Esophagus squamous epithelium (tissue), 4 donors: ENCODE measurements around the gene PI4KA.

Experiments used
- POLR2A ChIP-seq, 4 donors: fragments of 450-650 bp; IDR thresholded peaks; one replicate each; pipeline ENCODE4 v1.6.1; 2017; ENCODE audit warnings: antibody characterized with exemption in 4 of 4, mild to moderate bottlenecking in 4 of 4, moderate library complexity in 3 of 4
- TF ChIP-seq, protein P1 (sequence below), 6 experiments: fragments of 450-650 bp in 4 of 6; fragments of 200-600 bp in 2 of 6; sonication (generic) in 2 of 6; IDR thresholded peaks; one replicate each; pipeline ENCODE4 v1.5.1; 2016 to 2019; ENCODE audit warnings: antibody characterized with exemption in 6 of 6, mild to moderate bottlenecking in 4 of 6, moderate library complexity in 4 of 6

DNA sequence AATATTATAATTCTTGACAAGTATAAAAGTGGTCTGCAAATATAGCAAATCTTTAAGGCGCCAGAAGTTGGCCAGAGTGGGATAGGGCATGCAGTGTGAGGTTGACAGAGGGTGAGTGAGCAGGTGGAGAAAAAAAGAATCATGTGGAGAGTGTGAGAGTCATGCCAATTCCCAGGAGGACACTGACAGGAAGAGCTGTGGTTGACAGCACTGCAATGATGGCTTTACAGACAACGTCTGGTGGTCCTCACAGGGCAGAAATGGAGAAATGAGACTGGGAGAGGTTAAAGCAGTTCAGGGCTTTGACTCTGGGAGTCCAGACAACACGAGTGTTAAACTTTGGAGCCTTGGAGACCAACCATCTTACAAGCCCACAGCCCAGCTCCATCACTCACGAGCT is 49.8 kb downstream of the PI4KA start:
- TF ChIP-seq, protein P1, sequence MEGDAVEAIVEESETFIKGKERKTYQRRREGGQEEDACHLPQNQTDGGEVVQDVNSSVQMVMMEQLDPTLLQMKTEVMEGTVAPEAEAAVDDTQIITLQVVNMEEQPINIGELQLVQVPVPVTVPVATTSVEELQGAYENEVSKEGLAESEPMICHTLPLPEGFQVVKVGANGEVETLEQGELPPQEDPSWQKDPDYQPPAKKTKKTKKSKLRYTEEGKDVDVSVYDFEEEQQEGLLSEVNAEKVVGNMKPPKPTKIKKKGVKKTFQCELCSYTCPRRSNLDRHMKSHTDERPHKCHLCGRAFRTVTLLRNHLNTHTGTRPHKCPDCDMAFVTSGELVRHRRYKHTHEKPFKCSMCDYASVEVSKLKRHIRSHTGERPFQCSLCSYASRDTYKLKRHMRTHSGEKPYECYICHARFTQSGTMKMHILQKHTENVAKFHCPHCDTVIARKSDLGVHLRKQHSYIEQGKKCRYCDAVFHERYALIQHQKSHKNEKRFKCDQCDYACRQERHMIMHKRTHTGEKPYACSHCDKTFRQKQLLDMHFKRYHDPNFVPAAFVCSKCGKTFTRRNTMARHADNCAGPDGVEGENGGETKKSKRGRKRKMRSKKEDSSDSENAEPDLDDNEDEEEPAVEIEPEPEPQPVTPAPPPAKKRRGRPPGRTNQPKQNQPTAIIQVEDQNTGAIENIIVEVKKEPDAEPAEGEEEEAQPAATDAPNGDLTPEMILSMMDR (IDR thresholded peaks at IDR 0.05): no peak
- TF ChIP-seq POLR2A (IDR thresholded peaks at IDR 0.05): no peak
